ENCODE results near the gene MAML2.

Gene MAML2

GRCh38 chr11:96095884-96096303, 247.1 kb downstream of the MAML2 start:
- Histone ChIP-seq H3K4me1 (ENCODE audit: low read length) (no peaks in the 10 kb centered on the region), H3K36me3 (replicated peaks; ENCODE audit: insufficient read depth, low read length) (no peaks in the 10 kb centered on the region), H4K20me1 (ENCODE audit: insufficient read depth, low read length) (no peaks in the 10 kb centered on the region), H3K9me2 (replicated peaks; ENCODE audit: insufficient read depth, low read length) (no peaks in the 10 kb centered on the region), H3K9ac (ENCODE audit: low read length) (no peak overlapping the region), H3F3A (ENCODE audit: insufficient read depth, low read length) (no peaks in the 10 kb centered on the region), H3K79me2 (ENCODE audit: low read length) (no peaks in the 10 kb centered on the region), H3K4me3 (ENCODE audit: low read length) (no peak overlapping the region), H3K9me3 (replicated peaks; ENCODE audit: insufficient read depth, low read length) (no peaks in the 10 kb centered on the region), H2AFZ (ENCODE audit: low read length) (no peak overlapping the region), H3K27ac (ENCODE audit: low read length) (no peak overlapping the region), H3K4me2 (ENCODE audit: low read depth, low read length) (no peak overlapping the region), H3K27me3 (replicated peaks; ENCODE audit: insufficient read depth, low read length) (no peaks in the 10 kb centered on the region)
- TF ChIP-seq, protein P1, sequence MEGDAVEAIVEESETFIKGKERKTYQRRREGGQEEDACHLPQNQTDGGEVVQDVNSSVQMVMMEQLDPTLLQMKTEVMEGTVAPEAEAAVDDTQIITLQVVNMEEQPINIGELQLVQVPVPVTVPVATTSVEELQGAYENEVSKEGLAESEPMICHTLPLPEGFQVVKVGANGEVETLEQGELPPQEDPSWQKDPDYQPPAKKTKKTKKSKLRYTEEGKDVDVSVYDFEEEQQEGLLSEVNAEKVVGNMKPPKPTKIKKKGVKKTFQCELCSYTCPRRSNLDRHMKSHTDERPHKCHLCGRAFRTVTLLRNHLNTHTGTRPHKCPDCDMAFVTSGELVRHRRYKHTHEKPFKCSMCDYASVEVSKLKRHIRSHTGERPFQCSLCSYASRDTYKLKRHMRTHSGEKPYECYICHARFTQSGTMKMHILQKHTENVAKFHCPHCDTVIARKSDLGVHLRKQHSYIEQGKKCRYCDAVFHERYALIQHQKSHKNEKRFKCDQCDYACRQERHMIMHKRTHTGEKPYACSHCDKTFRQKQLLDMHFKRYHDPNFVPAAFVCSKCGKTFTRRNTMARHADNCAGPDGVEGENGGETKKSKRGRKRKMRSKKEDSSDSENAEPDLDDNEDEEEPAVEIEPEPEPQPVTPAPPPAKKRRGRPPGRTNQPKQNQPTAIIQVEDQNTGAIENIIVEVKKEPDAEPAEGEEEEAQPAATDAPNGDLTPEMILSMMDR (IDR thresholded peaks at IDR 0.05; ENCODE audit: low read length): no peak
- TF ChIP-seq EZH2 (optimal IDR thresholded peaks at IDR 0.05; ENCODE audit: low read depth, low read length) (no peak), EZH2phosphoT487 (IDR thresholded peaks at IDR 0.05; ENCODE audit: low read length) (no peak)
- no peak for DNase-seq

- no peaks in the 10 kb centered on the region for H3K27me3 ChIP-seq (replicated peaks; ENCODE audit: insufficient read depth, low read length)
- no peaks in the 10 kb centered on the region for H3K9me3 ChIP-seq (replicated peaks; ENCODE audit: insufficient read depth, low read length)
- H3K4me2 ChIP-seq (ENCODE audit: low read depth, low read length): no peak overlapping the region
- H3K4me3 ChIP-seq (ENCODE audit: low read length): no peak overlapping the region
- H4K20me1 ChIP-seq (ENCODE audit: insufficient read depth, low read length): no peaks in the 10 kb centered on the region
- no peaks in the 10 kb centered on the region for H3K4me1 ChIP-seq (ENCODE audit: low read length)
- H3F3A ChIP-seq (ENCODE audit: insufficient read depth, low read length): no peaks in the 10 kb centered on the region
- no peak overlapping the region for H3K27ac ChIP-seq (ENCODE audit: low read length)
- H3K9ac ChIP-seq (ENCODE audit: low read length): no peak overlapping the region
- H2AFZ ChIP-seq (ENCODE audit: low read length): no peak overlapping the region
- TF ChIP-seq, protein P1 (IDR thresholded peaks at IDR 0.05; ENCODE audit: low read length): no peak
- no peak for TF ChIP-seq EZH2 (optimal IDR thresholded peaks at IDR 0.05; ENCODE audit: low read depth, low read length)
- TF ChIP-seq EZH2phosphoT487 (IDR thresholded peaks at IDR 0.05; ENCODE audit: low read length): no peak
- no peaks in the 10 kb centered on the region for H3K79me2 ChIP-seq (ENCODE audit: low read length)
- no peak for DNase-seq
- H3K9me2 ChIP-seq (replicated peaks; ENCODE audit: insufficient read depth, low read length): no peaks in the 10 kb centered on the region
- no peaks in the 10 kb centered on the region for H3K36me3 ChIP-seq (replicated peaks; ENCODE audit: insufficient read depth, low read length)
These were observed 248.8 kb downstream of the MAML2 start for GRCh38 chr11:96094156-96094555.

GRCh38 chr11:96092511-96092910, 250.5 kb downstream of the MAML2 start:
- Histone ChIP-seq H2AFZ (ENCODE audit: low read length) (no peak overlapping the region), H3K4me3 (ENCODE audit: low read length) (no peak overlapping the region), H3F3A (ENCODE audit: insufficient read depth, low read length) (no peaks in the 10 kb centered on the region), H3K4me2 (ENCODE audit: low read depth, low read length) (no peak overlapping the region), H3K36me3 (replicated peaks; ENCODE audit: insufficient read depth, low read length) (no peaks in the 10 kb centered on the region), H3K9me3 (replicated peaks; ENCODE audit: insufficient read depth, low read length) (no peaks in the 10 kb centered on the region), H3K4me1 (ENCODE audit: low read length) (no peaks in the 10 kb centered on the region), H4K20me1 (ENCODE audit: insufficient read depth, low read length) (no peaks in the 10 kb centered on the region), H3K27ac (ENCODE audit: low read length) (no peak overlapping the region), H3K79me2 (ENCODE audit: low read length) (no peaks in the 10 kb centered on the region), H3K27me3 (replicated peaks; ENCODE audit: insufficient read depth, low read length) (no peaks in the 10 kb centered on the region), H3K9me2 (replicated peaks; ENCODE audit: insufficient read depth, low read length) (no peaks in the 10 kb centered on the region), H3K9ac (ENCODE audit: low read length) (no peak overlapping the region)
- DNase-seq: no peak
- no peak for TF ChIP-seq EZH2phosphoT487 (IDR thresholded peaks at IDR 0.05; ENCODE audit: low read length)
- TF ChIP-seq EZH2 (optimal IDR thresholded peaks at IDR 0.05; ENCODE audit: low read depth, low read length): no peak
- TF ChIP-seq, protein P1 (IDR thresholded peaks at IDR 0.05; ENCODE audit: low read length): no peak

All from MM.1S (cell line).